Mesothelial cell of epicardium (in vitro differentiated cells): ENCODE data around the gene KSR1. TPM values are rescaled to one million over a fixed set of nuclear protein-coding genes. Genes with fewer than 3 reads are reported as not detected.
"Not testable (repeated sequence)": the region's sequence is repeated elsewhere in the genome, so short reads cannot be mapped to it uniquely, and the experiment has no call there.

Experiments
- DNase-seq, 2 experiments: peaks; one replicate each; pipeline ENCODE4 v3.0.0; 2021; ENCODE audit warnings: low spot score in 2 of 2; ENCODE audit not compliant: unreplicated experiment in 2 of 2
- H3K27ac Mint-ChIP-seq: 2 replicates; pipeline ENCODE4 v1.8.0; 2021; ENCODE audit warnings: mixed read lengths
- H3K27me3 Mint-ChIP-seq: 2 replicates; pipeline ENCODE4 v1.8.0; 2021; ENCODE audit warnings: low read depth, mixed read lengths
- H3K36me3 Mint-ChIP-seq: 2 replicates; pipeline ENCODE4 v1.8.0; 2021; ENCODE audit warnings: mixed read lengths
- H3K4me1 Mint-ChIP-seq: 2 replicates; pipeline ENCODE4 v1.8.0; 2021; ENCODE audit warnings: mixed read lengths
- H3K4me3 Mint-ChIP-seq: 2 replicates; pipeline ENCODE4 v1.8.0; 2021; ENCODE audit warnings: mild to moderate bottlenecking, moderate library complexity, mixed read lengths
- H3K9me3 Mint-ChIP-seq: 2 replicates; pipeline ENCODE4 v1.8.0; 2021; ENCODE audit warnings: mixed read lengths
- total RNA-seq: library from RNA; stranded (reverse); gene quantifications from 3 replicates; pipeline ENCODE4 v1.2.1, GENCODE V29; 2021
- TF ChIP-seq, protein P1 (sequence below): fragments of 200-600 bp; sonication (generic); IDR thresholded peaks from one replicate; pipeline ENCODE4 v1.5.0; 2021; ENCODE audit warnings: antibody characterized with exemption; ENCODE audit not compliant: unreplicated experiment

The KSR1 gene
- total RNA-seq, 1 donor from 2014 or later: 69.4 TPM

DNA sequence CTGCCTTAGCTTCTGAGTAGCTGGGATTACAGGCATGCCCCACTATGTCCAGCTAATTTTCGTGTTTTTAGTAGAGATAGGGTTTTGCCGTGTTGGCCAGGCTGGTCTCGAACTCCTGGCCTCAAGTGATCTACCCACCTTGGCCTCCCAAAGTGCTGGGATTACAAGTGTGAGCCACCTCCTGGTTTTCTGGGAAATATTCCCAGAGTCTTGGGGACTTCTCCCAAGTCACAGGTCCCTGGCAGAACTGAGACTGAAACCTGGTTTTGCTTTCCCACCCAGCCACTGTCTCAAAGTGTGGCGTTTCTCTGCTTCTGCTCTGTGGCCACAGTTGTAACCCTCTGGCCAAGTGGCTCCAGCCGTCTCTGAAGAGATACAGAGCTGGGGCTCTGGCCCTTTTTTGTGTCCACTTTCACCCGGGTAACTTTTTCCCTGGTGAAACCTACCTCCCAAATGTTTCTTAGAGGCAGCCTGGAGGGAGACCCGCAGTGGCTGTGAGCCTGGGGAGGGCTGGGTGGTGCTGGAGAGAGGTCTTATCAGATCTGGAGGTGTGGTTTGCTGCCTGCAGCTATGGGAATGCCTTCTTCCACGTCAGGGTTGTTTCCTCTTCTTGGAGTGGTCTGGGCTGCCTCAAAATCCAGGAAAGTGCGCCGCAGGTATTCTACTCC is 5.1 kb downstream of the KSR1 start:
- no peak overlapping the region for H3K4me3 Mint-ChIP-seq
- no peak overlapping the region for H3K27ac Mint-ChIP-seq
- no peaks in the 10 kb centered on the region for H3K36me3 Mint-ChIP-seq
- peaks cover 24% of the 10 kb centered on the region for H3K4me1 Mint-ChIP-seq
- TF ChIP-seq, protein P1, sequence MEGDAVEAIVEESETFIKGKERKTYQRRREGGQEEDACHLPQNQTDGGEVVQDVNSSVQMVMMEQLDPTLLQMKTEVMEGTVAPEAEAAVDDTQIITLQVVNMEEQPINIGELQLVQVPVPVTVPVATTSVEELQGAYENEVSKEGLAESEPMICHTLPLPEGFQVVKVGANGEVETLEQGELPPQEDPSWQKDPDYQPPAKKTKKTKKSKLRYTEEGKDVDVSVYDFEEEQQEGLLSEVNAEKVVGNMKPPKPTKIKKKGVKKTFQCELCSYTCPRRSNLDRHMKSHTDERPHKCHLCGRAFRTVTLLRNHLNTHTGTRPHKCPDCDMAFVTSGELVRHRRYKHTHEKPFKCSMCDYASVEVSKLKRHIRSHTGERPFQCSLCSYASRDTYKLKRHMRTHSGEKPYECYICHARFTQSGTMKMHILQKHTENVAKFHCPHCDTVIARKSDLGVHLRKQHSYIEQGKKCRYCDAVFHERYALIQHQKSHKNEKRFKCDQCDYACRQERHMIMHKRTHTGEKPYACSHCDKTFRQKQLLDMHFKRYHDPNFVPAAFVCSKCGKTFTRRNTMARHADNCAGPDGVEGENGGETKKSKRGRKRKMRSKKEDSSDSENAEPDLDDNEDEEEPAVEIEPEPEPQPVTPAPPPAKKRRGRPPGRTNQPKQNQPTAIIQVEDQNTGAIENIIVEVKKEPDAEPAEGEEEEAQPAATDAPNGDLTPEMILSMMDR: no peak
- H3K27me3 Mint-ChIP-seq: peaks cover 20% of the 10 kb centered on the region
- no peak for DNase-seq
- H3K9me3 Mint-ChIP-seq: no peaks in the 10 kb centered on the region

DNA sequence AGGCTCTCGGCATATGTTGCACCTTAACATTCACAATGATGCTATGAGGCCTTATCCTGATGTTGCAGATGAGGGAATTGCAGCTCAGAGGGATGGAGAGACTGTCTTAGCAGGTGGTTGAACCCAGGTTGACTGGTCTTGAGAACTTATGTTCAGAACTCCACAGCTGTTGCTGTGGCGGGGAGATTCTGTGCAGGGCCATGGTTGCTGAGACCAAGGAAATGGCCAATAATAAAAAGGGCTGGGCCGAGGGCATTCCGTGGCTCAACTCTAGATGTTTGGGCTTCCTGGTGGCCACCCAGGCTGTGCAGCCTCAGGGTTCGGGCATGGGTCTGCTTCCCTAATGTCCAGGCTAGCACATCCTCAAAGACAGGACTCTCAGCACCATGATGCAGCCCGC is 5.9 kb downstream of the KSR1 start:
- Mint-ChIP-seq H3K36me3 (no peaks in the 10 kb centered on the region), H3K4me1 (peaks cover 23% of the 10 kb centered on the region), H3K27ac (no peak overlapping the region), H3K9me3 (no peaks in the 10 kb centered on the region), H3K4me3 (no peak overlapping the region), H3K27me3 (peaks cover 19% of the 10 kb centered on the region)
- DNase-seq: no peak
- TF ChIP-seq, protein P1: no peak

DNA sequence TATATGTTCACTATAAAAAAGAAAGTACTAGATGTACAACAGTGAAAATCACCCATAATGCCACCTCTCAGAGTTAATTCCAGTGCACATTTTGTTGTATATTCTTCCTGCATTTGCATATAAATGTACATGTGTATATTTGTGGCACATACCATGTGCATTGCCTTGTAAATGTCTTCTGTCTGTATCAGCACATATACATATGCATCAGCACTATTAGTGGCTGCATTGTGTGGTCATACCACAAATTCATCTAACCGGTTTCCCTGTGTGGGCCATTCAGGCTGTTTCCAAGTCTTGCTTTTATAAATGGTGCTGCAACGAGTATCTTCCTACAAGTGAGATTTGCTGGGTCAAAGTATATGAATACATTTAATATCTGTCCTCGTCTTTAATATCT is 6.5 kb downstream of the KSR1 start:
- no peaks in the 10 kb centered on the region for H3K36me3 Mint-ChIP-seq
- TF ChIP-seq, protein P1: no peak
- no peaks in the 10 kb centered on the region for H3K9me3 Mint-ChIP-seq

DNA sequence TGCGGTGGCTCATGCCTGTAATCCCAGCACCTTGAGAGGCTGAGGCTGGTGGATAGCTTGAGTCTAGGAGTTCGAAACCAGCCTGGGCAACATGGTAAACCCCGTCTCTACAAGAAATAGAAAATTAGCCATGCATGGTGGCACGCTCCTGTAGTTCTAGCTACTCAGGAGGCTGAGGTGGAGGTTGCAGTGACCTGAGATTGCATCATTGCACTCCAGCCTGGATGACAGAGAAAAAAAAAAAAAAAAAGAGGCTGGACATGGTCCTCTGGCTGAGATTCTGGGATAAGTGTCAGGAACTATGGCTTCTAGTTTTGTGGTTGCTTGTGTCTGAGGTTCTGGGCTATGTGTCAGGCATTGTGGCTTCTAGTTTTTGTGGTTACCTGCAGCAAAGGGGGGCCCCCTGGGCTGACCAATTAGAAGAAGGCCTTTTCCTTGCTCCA is 7.0 kb downstream of the KSR1 start:
- H3K36me3 Mint-ChIP-seq: no peaks in the 10 kb centered on the region
- H3K4me3 Mint-ChIP-seq: no peak overlapping the region
- H3K4me1 Mint-ChIP-seq: peaks cover 12% of the 10 kb centered on the region
- TF ChIP-seq, protein P1: no peak
- H3K9me3 Mint-ChIP-seq: no peaks in the 10 kb centered on the region
- H3K27me3 Mint-ChIP-seq: peaks cover 12% of the 10 kb centered on the region
- DNase-seq: no peak
- no peak overlapping the region for H3K27ac Mint-ChIP-seq

More for the DNA sequence above, 6.5 kb downstream of the KSR1 start:
- no peak for DNase-seq
- Mint-ChIP-seq H3K4me3 (no peak overlapping the region), H3K27ac (no peak overlapping the region), H3K4me1 (peaks cover 17% of the 10 kb centered on the region), H3K27me3 (peaks cover 14% of the 10 kb centered on the region)

DNA sequence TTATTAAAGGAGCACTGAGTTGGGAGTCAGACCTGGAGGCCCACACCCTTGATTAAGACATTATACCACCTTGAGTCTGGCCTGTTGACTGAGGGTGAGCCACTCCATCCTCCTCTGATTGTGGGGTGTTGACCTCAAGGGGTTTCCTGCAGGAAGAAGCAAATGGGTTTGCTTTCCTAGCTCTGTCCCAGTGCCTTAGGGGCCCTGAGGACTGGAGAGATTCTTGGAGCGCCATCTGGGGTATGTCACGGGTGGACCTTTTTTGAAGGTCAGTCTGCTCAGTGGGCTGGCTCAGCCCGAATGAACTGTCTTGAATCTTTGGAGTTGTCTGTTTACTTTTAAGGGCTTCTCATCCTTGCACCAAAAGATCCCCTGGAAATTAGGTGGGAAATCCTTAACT is 7.8 kb downstream of the KSR1 start:
- not testable (repeated sequence) for H3K27me3 Mint-ChIP-seq, H3K4me1 Mint-ChIP-seq, H3K27ac Mint-ChIP-seq, H3K9me3 Mint-ChIP-seq, H3K4me3 Mint-ChIP-seq, H3K36me3 Mint-ChIP-seq, DNase-seq

DNA sequence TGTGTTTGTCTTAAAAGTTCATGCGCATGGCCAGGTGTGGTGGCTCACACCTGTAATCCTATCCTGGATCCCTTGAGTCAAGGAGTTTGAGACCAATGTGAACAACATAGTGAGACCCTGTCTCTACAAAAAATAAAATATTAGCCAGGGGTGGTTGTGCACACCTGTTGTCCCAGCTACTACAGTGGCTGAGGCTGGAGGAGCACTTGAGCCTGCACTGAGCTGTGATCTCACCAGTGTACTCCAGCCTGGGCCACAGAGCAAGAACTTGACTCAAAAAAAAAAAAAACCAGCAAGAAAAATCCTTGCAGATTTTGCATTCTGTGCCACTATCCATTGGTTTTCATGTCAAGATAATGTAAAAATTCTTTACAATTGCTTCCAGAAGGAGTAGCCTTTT is 8.2 kb downstream of the KSR1 start:
- Mint-ChIP-seq H3K9me3 (no peaks in the 10 kb centered on the region), H3K27me3 (peaks cover 7% of the 10 kb centered on the region), H3K36me3 (no peaks in the 10 kb centered on the region), H3K27ac (no peak overlapping the region), H3K4me3 (no peak overlapping the region), H3K4me1 (peaks cover 8% of the 10 kb centered on the region)
- TF ChIP-seq, protein P1: no peak
- no peak for DNase-seq

DNA sequence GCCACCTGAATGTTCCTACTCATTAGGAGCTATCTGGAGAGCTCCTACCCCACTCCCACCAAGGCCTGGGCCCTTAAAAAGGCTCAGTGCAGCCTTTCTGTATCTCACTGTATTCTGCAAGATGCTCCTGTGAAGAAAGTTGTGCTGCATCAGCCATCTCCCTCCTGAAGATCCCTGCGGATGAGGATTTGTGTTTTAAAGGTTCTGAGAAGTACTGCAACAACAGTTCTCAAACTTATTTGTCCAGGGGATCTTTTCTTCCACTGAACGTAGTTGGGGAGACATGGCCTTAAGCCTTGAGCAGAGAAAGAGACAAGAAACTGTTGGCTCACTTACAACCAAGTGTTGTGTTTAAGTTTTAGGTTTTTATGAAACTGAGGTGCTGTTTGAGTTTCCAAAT is 9.6 kb downstream of the KSR1 start:
- not testable (repeated sequence) for H3K4me1 Mint-ChIP-seq, H3K4me3 Mint-ChIP-seq, H3K27me3 Mint-ChIP-seq, H3K36me3 Mint-ChIP-seq, DNase-seq, H3K9me3 Mint-ChIP-seq, H3K27ac Mint-ChIP-seq
